Measurements from ENCODE around the gene AKR1E2. TPM values are rescaled to one million over a fixed set of nuclear protein-coding genes. Genes with fewer than 3 reads are reported as not detected.

The AKR1E2 gene
- total RNA-seq, 1 experiment from 2014 or later = not detected

DNA sequence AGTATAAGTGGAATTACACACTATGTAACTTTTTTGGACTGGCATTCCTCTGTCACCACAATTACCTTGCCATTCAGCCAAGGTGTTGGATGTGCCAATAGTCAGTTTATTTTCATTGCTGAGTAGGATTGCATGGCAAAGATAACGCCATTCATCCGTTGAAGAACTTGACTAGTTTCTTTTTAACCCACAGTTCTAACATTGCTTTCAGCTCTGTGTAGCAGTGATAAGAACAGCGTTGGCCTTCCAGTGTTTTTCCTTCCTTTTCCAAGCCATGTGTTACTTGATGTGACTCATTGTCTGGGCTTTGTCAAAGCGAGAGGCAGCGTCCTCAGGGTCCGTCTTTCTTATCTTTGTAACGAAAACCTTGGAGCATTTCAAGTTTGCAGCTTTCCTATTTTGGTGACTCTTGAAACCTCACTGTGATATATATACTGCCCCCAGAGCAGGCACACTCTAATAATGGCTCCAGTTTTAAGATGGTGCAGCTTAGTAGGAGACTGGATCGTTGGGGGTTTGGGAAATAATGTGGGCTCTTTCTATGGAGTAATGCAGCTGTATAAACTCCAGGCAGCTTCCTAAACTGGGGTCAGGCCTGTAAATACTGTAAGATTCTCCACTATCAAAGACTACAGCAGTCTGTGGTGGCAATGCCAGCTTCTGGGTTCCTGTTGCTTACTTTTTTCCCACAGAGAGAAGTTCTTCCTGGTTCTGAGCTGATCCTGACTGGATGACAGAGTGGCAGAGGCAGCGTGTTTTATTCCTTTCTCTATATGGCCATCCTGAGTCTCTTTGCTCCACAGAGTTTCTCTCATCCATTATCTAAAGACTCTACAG is 41.7 kb downstream of the AKR1E2 start:
- Histone ChIP-seq H4K20me1 (ENCODE audit: insufficient read depth, low read depth, low read length) (no peaks in the 10 kb centered on the region), H3K27ac (ENCODE audit: low read length) (no peak overlapping the region), H3K79me2 (ENCODE audit: low read length) (no peaks in the 10 kb centered on the region), H3K36me3 (ENCODE audit: insufficient read depth, low read length) (no peaks in the 10 kb centered on the region), H3K4me1 (ENCODE audit: low read length) (no peaks in the 10 kb centered on the region), H3K27me3 (ENCODE audit: low read length) (no peaks in the 10 kb centered on the region), H3K9ac (ENCODE audit: low read length) (no peak overlapping the region), H3K4me3 (ENCODE audit: low read length) (no peak overlapping the region), H3K4me2 (ENCODE audit: low read depth, low read length, poor library complexity, severe bottlenecking) (no peak overlapping the region), H3K9me2 (replicated peaks; ENCODE audit: insufficient read depth, low read length) (no peaks in the 10 kb centered on the region), H3K9me3 (ENCODE audit: low read length) (no peaks in the 10 kb centered on the region), H2AFZ (ENCODE audit: low read length) (no peak overlapping the region)
- no peak for DNase-seq

- Histone ChIP-seq H3K79me2 (ENCODE audit: low read length) (no peaks in the 10 kb centered on the region), H3K9ac (ENCODE audit: low read length) (no peak overlapping the region), H3K4me1 (ENCODE audit: low read length) (no peaks in the 10 kb centered on the region), H2AFZ (ENCODE audit: low read length) (no peak overlapping the region), H3K36me3 (ENCODE audit: insufficient read depth, low read length) (no peaks in the 10 kb centered on the region), H3K27me3 (ENCODE audit: low read length) (no peaks in the 10 kb centered on the region), H3K9me3 (ENCODE audit: low read length) (no peaks in the 10 kb centered on the region), H3K4me2 (ENCODE audit: low read depth, low read length, poor library complexity, severe bottlenecking) (no peak overlapping the region), H3K9me2 (replicated peaks; ENCODE audit: insufficient read depth, low read length) (no peaks in the 10 kb centered on the region), H3K27ac (ENCODE audit: low read length) (no peak overlapping the region), H4K20me1 (ENCODE audit: insufficient read depth, low read depth, low read length) (no peaks in the 10 kb centered on the region), H3K4me3 (ENCODE audit: low read length) (no peak overlapping the region)
- DNase-seq = no peak
These were observed 42.3 kb downstream of the AKR1E2 start for GRCh38 chr10:4868357-4868657.

- Histone ChIP-seq H3K4me3 (ENCODE audit: low read length) (no peak overlapping the region), H2AFZ (ENCODE audit: low read length) (no peak overlapping the region), H3K9ac (ENCODE audit: low read length) (no peak overlapping the region), H4K20me1 (ENCODE audit: insufficient read depth, low read depth, low read length) (no peaks in the 10 kb centered on the region), H3K9me2 (replicated peaks; ENCODE audit: insufficient read depth, low read length) (no peaks in the 10 kb centered on the region), H3K27ac (ENCODE audit: low read length) (no peak overlapping the region), H3K36me3 (ENCODE audit: insufficient read depth, low read length) (no peaks in the 10 kb centered on the region), H3K4me2 (ENCODE audit: low read depth, low read length, poor library complexity, severe bottlenecking) (no peak overlapping the region), H3K79me2 (ENCODE audit: low read length) (no peaks in the 10 kb centered on the region), H3K27me3 (ENCODE audit: low read length) (no peaks in the 10 kb centered on the region), H3K9me3 (ENCODE audit: low read length) (no peaks in the 10 kb centered on the region), H3K4me1 (ENCODE audit: low read length) (no peaks in the 10 kb centered on the region)
- no peak for DNase-seq
These were observed 56.7 kb downstream of the AKR1E2 start for GRCh38 chr10:4882704-4883078.

GRCh38 chr10:4883079-4883739 is 57.2 kb downstream of the AKR1E2 start:
- Histone ChIP-seq H3K36me3 (ENCODE audit: insufficient read depth, low read length) (no peaks in the 10 kb centered on the region), H3K4me2 (ENCODE audit: low read depth, low read length, poor library complexity, severe bottlenecking) (no peak overlapping the region), H3K4me1 (ENCODE audit: low read length) (no peaks in the 10 kb centered on the region), H4K20me1 (ENCODE audit: insufficient read depth, low read depth, low read length) (no peaks in the 10 kb centered on the region), H3K79me2 (ENCODE audit: low read length) (no peaks in the 10 kb centered on the region), H3K27me3 (ENCODE audit: low read length) (no peaks in the 10 kb centered on the region), H3K27ac (ENCODE audit: low read length) (no peak overlapping the region), H3K9ac (ENCODE audit: low read length) (no peak overlapping the region), H3K9me2 (replicated peaks; ENCODE audit: insufficient read depth, low read length) (no peaks in the 10 kb centered on the region), H2AFZ (ENCODE audit: low read length) (no peak overlapping the region), H3K4me3 (ENCODE audit: low read length) (no peak overlapping the region), H3K9me3 (ENCODE audit: low read length) (no peaks in the 10 kb centered on the region)
- DNase-seq = no peak

GRCh38 chr10:4885162-4885561 is 59.2 kb downstream of the AKR1E2 start:
- Histone ChIP-seq H3K9me2 (replicated peaks; ENCODE audit: insufficient read depth, low read length) (no peaks in the 10 kb centered on the region), H3K79me2 (ENCODE audit: low read length) (no peaks in the 10 kb centered on the region), H3K36me3 (ENCODE audit: insufficient read depth, low read length) (no peaks in the 10 kb centered on the region), H3K4me3 (ENCODE audit: low read length) (no peak overlapping the region), H3K9ac (ENCODE audit: low read length) (no peak overlapping the region), H3K4me2 (ENCODE audit: low read depth, low read length, poor library complexity, severe bottlenecking) (no peak overlapping the region), H3K9me3 (ENCODE audit: low read length) (no peaks in the 10 kb centered on the region), H3K4me1 (ENCODE audit: low read length) (no peaks in the 10 kb centered on the region), H3K27ac (ENCODE audit: low read length) (no peak overlapping the region), H2AFZ (ENCODE audit: low read length) (no peak overlapping the region), H4K20me1 (ENCODE audit: insufficient read depth, low read depth, low read length) (no peaks in the 10 kb centered on the region), H3K27me3 (ENCODE audit: low read length) (no peaks in the 10 kb centered on the region)
- DNase-seq = no peak

DNA sequence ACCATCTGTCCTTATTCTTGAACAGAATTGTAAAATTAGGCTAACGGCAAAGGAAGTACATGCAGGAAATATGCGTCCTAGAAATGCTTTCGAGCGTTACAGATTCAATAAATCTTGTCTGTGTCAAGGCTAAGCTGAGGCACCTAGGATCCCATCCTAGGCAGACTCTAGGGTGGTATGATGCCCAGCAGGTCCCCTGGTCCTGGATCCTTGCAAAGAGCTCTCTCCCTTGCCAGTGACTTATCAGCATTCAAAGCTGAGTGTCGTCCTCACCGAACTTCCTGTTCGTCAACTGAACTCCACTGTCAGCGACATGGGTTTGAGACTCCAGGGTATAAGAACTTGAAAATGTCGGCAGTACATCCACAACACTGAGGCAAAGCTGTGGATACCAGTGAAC is 61.5 kb downstream of the AKR1E2 start:
- no peak overlapping the region for H3K9ac ChIP-seq (ENCODE audit: low read length)
- H4K20me1 ChIP-seq (ENCODE audit: insufficient read depth, low read depth, low read length) = no peaks in the 10 kb centered on the region
- no peaks in the 10 kb centered on the region for H3K9me3 ChIP-seq (ENCODE audit: low read length)
- H3K27ac ChIP-seq (ENCODE audit: low read length) = no peak overlapping the region
- no peak overlapping the region for H3K4me2 ChIP-seq (ENCODE audit: low read depth, low read length, poor library complexity, severe bottlenecking)
- no peaks in the 10 kb centered on the region for H3K9me2 ChIP-seq (replicated peaks; ENCODE audit: insufficient read depth, low read length)
- no peaks in the 10 kb centered on the region for H3K27me3 ChIP-seq (ENCODE audit: low read length)
- no peaks in the 10 kb centered on the region for H3K4me1 ChIP-seq (ENCODE audit: low read length)
- no peak for DNase-seq
- no peak overlapping the region for H2AFZ ChIP-seq (ENCODE audit: low read length)
- H3K4me3 ChIP-seq (ENCODE audit: low read length) = no peak overlapping the region
- H3K79me2 ChIP-seq (ENCODE audit: low read length) = no peaks in the 10 kb centered on the region
- H3K36me3 ChIP-seq (ENCODE audit: insufficient read depth, low read length) = no peaks in the 10 kb centered on the region

GRCh38 chr10:4888236-4888635 is 62.2 kb downstream of the AKR1E2 start:
- Histone ChIP-seq H3K27ac (ENCODE audit: low read length) (no peak overlapping the region), H4K20me1 (ENCODE audit: insufficient read depth, low read depth, low read length) (no peaks in the 10 kb centered on the region), H3K4me3 (ENCODE audit: low read length) (no peak overlapping the region), H3K4me1 (ENCODE audit: low read length) (no peaks in the 10 kb centered on the region), H2AFZ (ENCODE audit: low read length) (no peak overlapping the region), H3K9me2 (replicated peaks; ENCODE audit: insufficient read depth, low read length) (no peaks in the 10 kb centered on the region), H3K9me3 (ENCODE audit: low read length) (no peaks in the 10 kb centered on the region), H3K4me2 (ENCODE audit: low read depth, low read length, poor library complexity, severe bottlenecking) (no peak overlapping the region), H3K9ac (ENCODE audit: low read length) (no peak overlapping the region), H3K36me3 (ENCODE audit: insufficient read depth, low read length) (no peaks in the 10 kb centered on the region), H3K27me3 (ENCODE audit: low read length) (no peaks in the 10 kb centered on the region), H3K79me2 (ENCODE audit: low read length) (no peaks in the 10 kb centered on the region)
- no peak for DNase-seq

- H3K27ac ChIP-seq (ENCODE audit: low read length) = no peak overlapping the region
- H3K79me2 ChIP-seq (ENCODE audit: low read length) = no peaks in the 10 kb centered on the region
- no peak for DNase-seq
- no peak overlapping the region for H3K9ac ChIP-seq (ENCODE audit: low read length)
- no peaks in the 10 kb centered on the region for H3K9me3 ChIP-seq (ENCODE audit: low read length)
- no peaks in the 10 kb centered on the region for H3K27me3 ChIP-seq (ENCODE audit: low read length)
- no peaks in the 10 kb centered on the region for H4K20me1 ChIP-seq (ENCODE audit: insufficient read depth, low read depth, low read length)
- H3K9me2 ChIP-seq (replicated peaks; ENCODE audit: insufficient read depth, low read length) = no peaks in the 10 kb centered on the region
- no peaks in the 10 kb centered on the region for H3K4me1 ChIP-seq (ENCODE audit: low read length)
- no peak overlapping the region for H3K4me2 ChIP-seq (ENCODE audit: low read depth, low read length, poor library complexity, severe bottlenecking)
- no peak overlapping the region for H2AFZ ChIP-seq (ENCODE audit: low read length)
- H3K4me3 ChIP-seq (ENCODE audit: low read length) = no peak overlapping the region
- no peaks in the 10 kb centered on the region for H3K36me3 ChIP-seq (ENCODE audit: insufficient read depth, low read length)
These were observed 64.0 kb downstream of the AKR1E2 start for GRCh38 chr10:4889959-4890358.

Measured in Karpas-422 (cell line).